H1 (cell line): ENCODE measurements around the gene ARL6IP5. TPM values are rescaled to one million over a fixed set of nuclear protein-coding genes. Genes with fewer than 3 reads are reported as not detected.

Experiments
- CTCF ChIP-seq, 3 experiments: IDR thresholded peaks; 1 replicate in 2 of 3; 2 replicates in 1 of 3; pipeline versions ENCODE4 v1.5.1 to v1.6.1; 2011; ENCODE audit warnings: low read length in 3 of 3, mild to moderate bottlenecking in 3 of 3, inconsistent platforms in 2 of 3, low read depth in 1 of 3, moderate library complexity in 1 of 3; ENCODE audit not compliant: insufficient read depth in 1 of 3; ENCODE audit errors: control extremely low read depth in 1 of 3
- RXRA ChIP-seq: IDR thresholded peaks from 2 replicates; pipeline ENCODE4 v1.6.1; 2011; ENCODE audit warnings: low read depth, mild to moderate bottlenecking, low read length, moderate library complexity; ENCODE audit not compliant: insufficient read depth
- TAF7 ChIP-seq: optimal IDR thresholded peaks from 2 replicates; pipeline ENCODE3; 2011; ENCODE audit warnings: low read depth, mild to moderate bottlenecking, inconsistent platforms, low read length, moderate library complexity, borderline replicate concordance
- TCF12 ChIP-seq: IDR thresholded peaks from 2 replicates; pipeline ENCODE4 v1.6.1; 2011; ENCODE audit warnings: low read depth, mild to moderate bottlenecking, low read length
- microRNA counts: library from miRNA; unstranded; fragments of <30 nt; microRNA quantifications from one replicate; lab custom pipeline; 2015
- microRNA-seq, 2 experiments: library from miRNA; unstranded; fragments of <30 nt; microRNA quantifications; one replicate each; pipeline versions ENCODE4 to v1.2.0, GENCODE V29; 2016 to 2020; ENCODE audit warnings: borderline microRNAs expressed in 2 of 2, borderline number of aligned reads in 2 of 2, borderline replicate concordance in 1 of 2
- polyA plus RNA-seq, 7 experiments: library from polyadenylated mRNA; depleted of rRNA in 3 of 7; stranded (reverse) in 5 of 7; unstranded in 2 of 7; fragments of >200 nt in 5 of 7; fragments of 200-250 nt in 2 of 7; gene quantifications; 1 replicate in 5 of 7; 2 replicates in 1 of 7; 4 replicates in 1 of 7; pipeline versions ENCODE4 v1.2.1 to v1.2.3, GENCODE V29; 2011 to 2013; ENCODE audit warnings: missing spikeins in 2 of 7, mixed read lengths in 2 of 7
- small RNA-seq: library from polyadenylated mRNA; stranded (forward); fragments of <200 nt; extraction: miRNeasy Mini kit (QIAGEN cat#:217004); gene quantifications from one replicate; pipeline ENCODE3, GENCODE V24; 2013; ENCODE audit not compliant: insufficient read depth
- total RNA-seq: library from RNA; stranded (reverse); fragmentation: NEBNext Ultra II Directional; extraction: Animal tissue kit (Norgen Biotek cat#: 25700); gene quantifications from 2 replicates; pipeline ENCODE4 v1.2.1, GENCODE V29; 2021

ARL6IP5 gene
- total and polyA plus RNA-seq, 2 of the 8 experiments (the other 6 are each of a cell fraction or from before 2014, with no cell fraction given), result 24.9 to 30.1 TPM

GRCh38 chr3:69149586-69149985 is 64.8 kb downstream of the ARL6IP5 start (continued):
- TF ChIP-seq TAF7, result no peak
- TF ChIP-seq CTCF (IDR thresholded peaks at IDR 0.05; ENCODE audit: control extremely low read depth in 1 of 3, insufficient read depth in 1 of 3, low read depth in 1 of 3, low read length in 3 of 3), result no peak
- no peak for TF ChIP-seq RXRA
- TF ChIP-seq TCF12, result no peak
- TF ChIP-seq, all 59 proteins: peak for 0

MicroRNAs encoded within 50 kb of the gene (microRNA counts, 767-probe panel; counts per million panel counts)
- 879 counts per million, percentile 95 among the panel's probes with 10 or more counts for microRNA hsa-miR-3136-5p (lab: Ali Mortazavi, UCI)

Small RNA genes lying within 50 kb of the gene (microRNA-seq; reads per million reads assigned to microRNA genes)
- gene MIR3136, result 0 to 0.20 reads per million in 2 experiments

Small RNA genes lying within 50 kb of the gene (small RNA-seq; reads per million reads assigned to genes)
- 2.4 reads per million, percentile 26 among the genes with 10 or more reads in this experiment for gene MIR3136

Other genes starting within 250 kb of the ARL6IP5 start
- gene TAFA4, start 152.4 kb upstream of the ARL6IP5 start, total RNA-seq, result 9.5 and 11.8 TPM in 2 replicates
- gene TAFA4, start 152.4 kb upstream of the ARL6IP5 start, polyA plus RNA-seq (2011; rRNA removed), result 2.7 and 4.8 TPM in 2 replicates
- 20.7 and 20.8 TPM in 2 replicates for gene EOGT, start 71.3 kb upstream of the ARL6IP5 start, total RNA-seq
- gene EOGT, start 71.3 kb upstream of the ARL6IP5 start, polyA plus RNA-seq (2011; rRNA removed), result 5.8 and 6.7 TPM in 2 replicates
- gene TMF1, start 32.6 kb upstream of the ARL6IP5 start, total RNA-seq, result 17.8 and 18.3 TPM in 2 replicates
- 1.4 TPM in 2 replicates for gene TMF1, start 32.6 kb upstream of the ARL6IP5 start, polyA plus RNA-seq (2011; rRNA removed)
- 76.0 and 97.8 TPM in 2 replicates for gene UBA3, start 4.6 kb upstream of the ARL6IP5 start, total RNA-seq
- 23.3 and 40.8 TPM in 2 replicates for gene UBA3, start 4.6 kb upstream of the ARL6IP5 start, polyA plus RNA-seq (2011; rRNA removed)
- gene LMOD3, start 37.7 kb downstream of the ARL6IP5 start, total RNA-seq, result not detected in 2 replicates
- not detected in 2 replicates for gene LMOD3, start 37.7 kb downstream of the ARL6IP5 start, polyA plus RNA-seq (2011; rRNA removed)